ENCODE measurements around the gene CILP2. TPM values are rescaled to one million over a fixed set of nuclear protein-coding genes. Genes with fewer than 3 reads are reported as not detected.

CILP2 gene
- total RNA-seq, 1 experiment from 2014 or later, result 2.0 TPM

- Histone ChIP-seq H3K4me1 (ENCODE audit: insufficient read depth, low read length) (peaks cover 5% of the 10 kb centered on the region; the same call in 1 of the 2 replicates), H4K20me1 (ENCODE audit: low read length) (no peaks in the 10 kb centered on the region), H3K4me2 (ENCODE audit: low read length) (no peak overlapping the region), H3F3A (ENCODE audit: low read length, unreplicated experiment) (no peaks in the 10 kb centered on the region), H2AFZ (ENCODE audit: low read length) (no peak overlapping the region), H3K4me3 (ENCODE audit: low read length) (no peak overlapping the region), H3K27me3 (ENCODE audit: low read length) (no peaks in the 10 kb centered on the region), H3K9ac (ENCODE audit: low read length) (no peak overlapping the region), H3K79me2 (ENCODE audit: low read length) (no peaks in the 10 kb centered on the region), H3K9me3 (ENCODE audit: low read length) (no peaks in the 10 kb centered on the region), H3K27ac (ENCODE audit: low read length) (no peak overlapping the region), H3K9me2 (replicated peaks; ENCODE audit: low read length) (no peaks in the 10 kb centered on the region), H3K36me3 (ENCODE audit: low read depth, low read length) (no peaks in the 10 kb centered on the region)
- ATAC-seq (no peak), DNase-seq (no peak)
- intact Hi-C loops (cut with micrococcal nuclease), result no loop called here
- POLR2A ChIA-PET (ENCODE audit: unreplicated experiment), result no interaction called here
- CTCF ChIA-PET, result interaction anchor here (0.5 kb wide), 1 partner anchor 70 kb away, joined by 5 read pairs; no protein-coding TSS in a partner anchor
- BruUV-seq (replicated peaks), result no TSS peak
- TF ChIP-seq EZH2phosphoT487 (IDR thresholded peaks at IDR 0.05; ENCODE audit: borderline replicate concordance, low read length) (no peak), EZH2 (IDR thresholded peaks at IDR 0.05; ENCODE audit: low read length, unreplicated experiment) (no peak), CTCF (conservative IDR thresholded peaks at IDR 0.05; ENCODE audit: low read depth, low read length) (no peak)
Observed at GRCh38 chr19:19543640-19544039, 5.6 kb downstream of the CILP2 start.

- intact Hi-C loops (cut with micrococcal nuclease), result no loop called here
- H2AFZ ChIP-seq (ENCODE audit: low read length), result no peak overlapping the region
- no peak overlapping the region for H3K4me3 ChIP-seq (ENCODE audit: low read length)
Observed at GRCh38 chr19:19544257-19544953, 6.3 kb downstream of the CILP2 start.

More at GRCh38 chr19:19544257-19544953, 6.3 kb downstream of the CILP2 start:
- H3K9me3 ChIP-seq (ENCODE audit: low read length), result no peaks in the 10 kb centered on the region
- no peak overlapping the region for H3K4me2 ChIP-seq (ENCODE audit: low read length)
- CTCF ChIA-PET, result no interaction called here
- no peaks in the 10 kb centered on the region for H3K9me2 ChIP-seq (replicated peaks; ENCODE audit: low read length)
- H3K4me1 ChIP-seq (ENCODE audit: insufficient read depth, low read length), result peaks cover 5% of the 10 kb centered on the region; the same call in 1 of the 2 replicates
- H3K27me3 ChIP-seq (ENCODE audit: low read length), result no peaks in the 10 kb centered on the region
- H3K9ac ChIP-seq (ENCODE audit: low read length), result no peak overlapping the region
- H3K79me2 ChIP-seq (ENCODE audit: low read length), result no peaks in the 10 kb centered on the region
- no peaks in the 10 kb centered on the region for H4K20me1 ChIP-seq (ENCODE audit: low read length)
- BruUV-seq (replicated peaks), result no TSS peak
- no peak overlapping the region for H3K27ac ChIP-seq (ENCODE audit: low read length)
- no peaks in the 10 kb centered on the region for H3K36me3 ChIP-seq (ENCODE audit: low read depth, low read length)
- H3F3A ChIP-seq (ENCODE audit: low read length, unreplicated experiment), result no peaks in the 10 kb centered on the region
- no peak for ATAC-seq
- TF ChIP-seq CTCF (conservative IDR thresholded peaks at IDR 0.05; ENCODE audit: low read depth, low read length) (no peak), EZH2phosphoT487 (IDR thresholded peaks at IDR 0.05; ENCODE audit: borderline replicate concordance, low read length) (no peak), EZH2 (IDR thresholded peaks at IDR 0.05; ENCODE audit: low read length, unreplicated experiment) (no peak)
- DNase-seq, result no peak
- POLR2A ChIA-PET (ENCODE audit: unreplicated experiment), result no interaction called here

Measured in PC-3 (cell line).